SH-SY5Y (cell line): ENCODE results near the gene NUP93.

ENCODE experiments used
- GATA2 ChIP-seq: IDR thresholded peaks from 2 replicates; pipeline ENCODE4 v1.6.1; 2011; ENCODE audit warnings: mild to moderate bottlenecking, low read depth, low read length
- GATA3 ChIP-seq: IDR thresholded peaks from 2 replicates; pipeline ENCODE4 v1.6.1; 2011; ENCODE audit warnings: low read depth, mild to moderate bottlenecking, low read length, moderate library complexity

DNA sequence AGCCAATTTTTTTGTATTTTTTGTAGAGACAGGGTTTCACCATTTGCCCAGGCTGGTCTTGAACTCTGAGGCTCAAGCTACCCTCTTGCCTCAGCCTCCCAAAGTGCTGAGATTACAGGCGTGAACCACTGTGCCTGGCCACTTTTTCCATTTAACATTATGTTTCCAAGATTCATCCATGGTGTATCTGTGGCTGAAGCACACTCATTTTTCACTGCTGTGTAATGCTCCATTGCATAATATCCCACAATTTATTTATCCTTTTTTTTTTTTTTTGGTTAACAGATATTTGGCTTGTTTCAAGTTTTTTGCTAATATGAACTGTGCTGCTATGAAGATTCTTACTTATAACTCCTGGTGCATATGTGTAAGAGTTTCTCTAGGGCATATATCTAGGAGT lies 1.9 kb upstream of the NUP93 start:
- TF ChIP-seq GATA2 (no peak), GATA3 (no peak)
